ENCODE data around the gene SLC25A26. TPM values are rescaled to one million over a fixed set of nuclear protein-coding genes. Genes with fewer than 3 reads are reported as not detected.

The SLC25A26 gene
- total RNA-seq, 1 donor from 2014 or later = 41.2 TPM

GRCh38 chr3:66239513-66240123 is 18.8 kb downstream of the SLC25A26 start:
- TF ChIP-seq CTCF (IDR thresholded peaks at IDR 0.05; ENCODE audit: insufficient read depth, low read length, poor library complexity, severe bottlenecking) = no peak
- Histone ChIP-seq H3K36me3 (ENCODE audit: control insufficient read depth, insufficient read depth, low read length) (peaks cover 1% of the 10 kb centered on the region), H3K27me3 (ENCODE audit: control insufficient read depth, insufficient read depth, low read length) (no peaks in the 10 kb centered on the region), H3K4me3 (ENCODE audit: low read depth, low read length) (no peak overlapping the region)
- DNase-seq (ENCODE audit: low read depth) = no peak

GRCh38 chr3:66241466-66241865 is 20.7 kb downstream of the SLC25A26 start:
- H3K4me3 ChIP-seq (ENCODE audit: low read depth, low read length) = no peak overlapping the region
- no peaks in the 10 kb centered on the region for H3K27me3 ChIP-seq (ENCODE audit: control insufficient read depth, insufficient read depth, low read length)
- DNase-seq (ENCODE audit: low read depth) = no peak
- peaks cover 1% of the 10 kb centered on the region for H3K36me3 ChIP-seq (ENCODE audit: control insufficient read depth, insufficient read depth, low read length)
- no peak for TF ChIP-seq CTCF (IDR thresholded peaks at IDR 0.05; ENCODE audit: insufficient read depth, low read length, poor library complexity, severe bottlenecking)

GRCh38 chr3:66242788-66243464 is 22.1 kb downstream of the SLC25A26 start:
- no peak for DNase-seq (ENCODE audit: low read depth)
- Histone ChIP-seq H3K36me3 (ENCODE audit: control insufficient read depth, insufficient read depth, low read length) (peaks cover 1% of the 10 kb centered on the region), H3K27me3 (ENCODE audit: control insufficient read depth, insufficient read depth, low read length) (no peaks in the 10 kb centered on the region), H3K4me3 (ENCODE audit: low read depth, low read length) (no peak overlapping the region)
- TF ChIP-seq CTCF (IDR thresholded peaks at IDR 0.05; ENCODE audit: insufficient read depth, low read length, poor library complexity, severe bottlenecking) = no peak

- Histone ChIP-seq H3K36me3 (ENCODE audit: control insufficient read depth, insufficient read depth, low read length) (peaks cover 1% of the 10 kb centered on the region), H3K27me3 (ENCODE audit: control insufficient read depth, insufficient read depth, low read length) (no peaks in the 10 kb centered on the region), H3K4me3 (ENCODE audit: low read depth, low read length) (no peak overlapping the region)
- TF ChIP-seq CTCF (IDR thresholded peaks at IDR 0.05; ENCODE audit: insufficient read depth, low read length, poor library complexity, severe bottlenecking) = no peak
- DNase-seq (ENCODE audit: low read depth) = no peak
Observed at GRCh38 chr3:66248641-66249040, 27.8 kb downstream of the SLC25A26 start.

GRCh38 chr3:66253790-66254620 is 33.2 kb downstream of the SLC25A26 start:
- peaks cover 1% of the 10 kb centered on the region for H3K36me3 ChIP-seq (ENCODE audit: control insufficient read depth, insufficient read depth, low read length)
- no peak overlapping the region for H3K4me3 ChIP-seq (ENCODE audit: low read depth, low read length)
- TF ChIP-seq CTCF (IDR thresholded peaks at IDR 0.05; ENCODE audit: insufficient read depth, low read length, poor library complexity, severe bottlenecking) = peak; percentile 56
- H3K27me3 ChIP-seq (ENCODE audit: control insufficient read depth, insufficient read depth, low read length) = no peaks in the 10 kb centered on the region
- no peak for DNase-seq (ENCODE audit: low read depth)
